Measurements from ENCODE around the gene EDIL3. TPM values are rescaled to one million over a fixed set of nuclear protein-coding genes. Genes with fewer than 3 reads are reported as not detected.

The EDIL3 gene
- total RNA-seq, 6 donors from 2014 or later: 14.7 to 40.1 (median 17.7) TPM

- no peak for ATAC-seq (ENCODE audit: low FRiP score in 2 of 2)
- H3K4me3 ChIP-seq: no peak overlapping the region
- TF ChIP-seq CTCF (IDR thresholded peaks at IDR 0.05): no peak
- TF ChIP-seq EP300 (IDR thresholded peaks at IDR 0.05): no peak
- TF ChIP-seq POLR2AphosphoS5 (IDR thresholded peaks at IDR 0.05): no peak
- no peak for TF ChIP-seq POLR2A (IDR thresholded peaks at IDR 0.05)
- no peaks in the 10 kb centered on the region for H3K27me3 ChIP-seq
- H3K4me1 ChIP-seq: no peaks in the 10 kb centered on the region
- H3K9me3 ChIP-seq: no peaks in the 10 kb centered on the region
- DNase-seq: no peak
- no peak overlapping the region for H3K27ac ChIP-seq
- H3K36me3 ChIP-seq: no peaks in the 10 kb centered on the region
These were observed 396.4 kb downstream of the EDIL3 start for GRCh38 chr5:83988293-83988685.

DNA sequence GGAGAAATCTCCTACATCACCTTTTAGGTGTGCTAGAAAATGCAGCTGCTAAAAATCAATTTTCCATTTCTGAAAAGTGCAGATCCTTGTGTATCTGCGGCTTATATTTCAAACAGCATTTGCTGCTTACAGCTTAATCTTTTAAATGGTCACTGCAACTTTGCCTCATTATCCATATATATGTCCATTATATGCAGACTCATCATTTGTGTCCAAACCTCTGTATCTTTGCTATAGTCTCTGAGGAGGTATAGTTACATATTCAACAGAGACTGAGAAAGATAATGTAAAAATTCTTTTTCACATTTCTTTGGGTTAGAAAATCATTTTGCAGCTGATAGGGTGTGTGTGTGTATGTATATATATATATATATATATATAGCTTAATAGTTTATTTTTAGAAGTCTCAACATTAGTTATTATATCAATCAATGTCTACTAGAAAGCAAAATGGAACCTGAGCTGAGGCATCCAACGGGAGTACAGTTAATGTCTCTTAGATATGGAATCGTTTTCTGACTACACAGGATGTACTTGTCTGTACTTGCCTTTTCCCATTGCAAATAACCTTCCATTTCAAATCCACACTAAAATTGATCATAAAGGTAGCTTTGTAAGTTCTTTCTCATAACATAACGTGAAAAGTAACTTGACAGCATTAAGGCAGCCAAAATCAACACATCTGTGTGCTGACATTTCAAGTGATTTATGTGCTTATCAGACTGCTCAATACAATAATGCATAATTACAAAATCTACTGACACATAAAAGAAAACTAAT, 397.0 kb downstream of the EDIL3 start:
- 66 to 71% methylated on average over 4 of the region's 4 CpGs for WGBS, 2 donors
- TF ChIP-seq EP300 (IDR thresholded peaks at IDR 0.05): no peak
- TF ChIP-seq POLR2AphosphoS5 (IDR thresholded peaks at IDR 0.05): no peak
- TF ChIP-seq CTCF (IDR thresholded peaks at IDR 0.05): no peak
- no peak for TF ChIP-seq POLR2A (IDR thresholded peaks at IDR 0.05)
- Histone ChIP-seq H3K27me3 (no peaks in the 10 kb centered on the region), H3K9me3 (no peaks in the 10 kb centered on the region), H3K36me3 (no peaks in the 10 kb centered on the region), H3K4me1 (no peaks in the 10 kb centered on the region), H3K4me3 (no peak overlapping the region), H3K27ac (no peak overlapping the region)
- ATAC-seq (ENCODE audit: low FRiP score in 2 of 2) (no peak), DNase-seq (no peak)

DNA sequence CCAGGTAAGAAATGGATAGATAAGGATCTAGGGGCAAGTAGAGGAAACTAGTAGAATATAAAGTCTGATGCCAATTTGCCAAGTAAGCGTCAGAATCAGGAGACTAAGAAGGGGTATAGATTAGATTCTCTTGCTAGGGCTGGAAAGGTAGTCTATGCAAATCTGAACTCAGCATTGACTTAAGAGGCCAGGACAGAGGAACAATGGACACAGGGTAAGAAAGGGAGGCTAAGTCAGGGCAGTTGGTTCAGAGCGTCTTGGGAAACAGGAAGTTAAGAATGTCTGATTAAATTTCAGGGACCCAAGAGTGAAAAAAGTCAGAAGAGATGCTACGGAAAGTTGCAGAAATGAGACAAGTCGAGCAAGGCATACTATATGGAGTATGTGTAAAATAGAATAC, 400.8 kb downstream of the EDIL3 start:
- ATAC-seq (ENCODE audit: low FRiP score in 2 of 2) (no peak), DNase-seq (no peak)
- Histone ChIP-seq H3K27ac (no peak overlapping the region), H3K4me1 (no peaks in the 10 kb centered on the region), H3K27me3 (no peaks in the 10 kb centered on the region), H3K36me3 (no peaks in the 10 kb centered on the region), H3K4me3 (no peak overlapping the region), H3K9me3 (no peaks in the 10 kb centered on the region)
- TF ChIP-seq EP300 (IDR thresholded peaks at IDR 0.05): no peak
- no peak for TF ChIP-seq POLR2A (IDR thresholded peaks at IDR 0.05)
- TF ChIP-seq POLR2AphosphoS5 (IDR thresholded peaks at IDR 0.05): no peak
- 88 to 96% methylated on average over 4 of the region's 4 CpGs for WGBS, 2 donors

DNA sequence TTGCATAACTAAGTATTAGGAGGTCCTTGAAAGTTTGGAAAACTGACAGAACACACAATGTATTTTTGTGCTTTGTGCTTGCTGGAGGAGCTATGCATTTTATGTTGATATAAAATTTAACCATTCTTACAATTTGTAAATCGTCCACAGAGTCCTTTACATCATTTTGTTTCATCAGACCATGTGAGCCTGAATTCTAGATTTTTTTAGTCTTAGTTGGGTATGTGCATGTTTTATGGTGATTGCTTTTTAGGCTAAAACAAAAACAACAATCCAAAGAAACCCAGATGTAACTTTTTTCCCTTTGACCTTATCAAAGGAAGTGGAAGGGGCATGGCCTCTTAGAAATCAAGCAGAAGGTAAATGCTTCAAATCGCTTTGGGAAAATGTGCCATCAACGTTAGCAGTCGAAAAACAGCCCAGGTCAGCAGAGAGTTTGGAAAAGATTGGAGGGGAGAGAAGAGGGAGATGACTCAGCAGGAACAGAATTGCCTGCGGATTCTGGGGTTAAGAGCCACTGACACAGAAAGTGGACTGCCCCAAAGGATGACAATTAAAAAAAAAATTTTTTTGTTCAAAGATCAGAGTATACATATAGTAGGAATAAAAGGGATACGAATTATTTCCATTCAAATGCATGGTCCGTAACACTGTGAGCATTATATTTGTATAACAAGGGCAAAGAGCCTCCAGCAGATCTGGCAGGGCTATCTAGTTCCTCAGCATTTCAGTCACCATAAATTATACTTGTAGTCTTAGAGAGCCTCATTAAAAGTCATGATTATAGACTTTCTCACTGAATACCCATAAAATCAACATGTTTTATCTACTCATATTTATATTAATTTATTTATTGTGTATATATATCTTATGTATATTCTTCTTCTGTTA, 410.5 kb downstream of the EDIL3 start:
- Histone ChIP-seq H3K4me3 (no peak overlapping the region), H3K27ac (no peak overlapping the region), H3K4me1 (no peaks in the 10 kb centered on the region), H3K27me3 (no peaks in the 10 kb centered on the region), H3K36me3 (no peaks in the 10 kb centered on the region), H3K9me3 (no peaks in the 10 kb centered on the region)
- ATAC-seq (ENCODE audit: low FRiP score in 2 of 2) (no peak), DNase-seq (no peak)
- WGBS, 2 donors: 63 to 66% methylated on average over 7 of the region's 7 CpGs
- TF ChIP-seq POLR2A (IDR thresholded peaks at IDR 0.05) (no peak), EP300 (IDR thresholded peaks at IDR 0.05) (no peak), POLR2AphosphoS5 (IDR thresholded peaks at IDR 0.05) (no peak), CTCF (IDR thresholded peaks at IDR 0.05) (no peak)

DNA sequence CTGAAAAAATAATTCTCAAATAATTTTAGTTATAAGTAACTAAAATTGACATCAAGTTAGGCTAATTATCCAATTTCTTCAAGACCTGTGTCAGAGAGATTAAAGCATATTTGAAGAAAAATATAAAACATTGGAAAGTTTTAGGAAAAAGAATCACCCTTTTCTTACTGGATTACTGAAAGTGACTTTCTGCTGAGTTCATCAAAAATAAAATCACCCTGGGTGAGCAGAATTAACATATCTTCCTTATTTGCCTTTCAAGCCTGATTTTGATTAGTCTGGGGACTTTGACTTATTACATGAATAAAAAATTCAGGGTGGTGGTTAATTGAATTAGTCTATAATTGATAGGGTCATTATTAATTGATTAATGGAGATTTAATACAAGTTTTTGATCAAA, 411.8 kb downstream of the EDIL3 start:
- no peak overlapping the region for H3K27ac ChIP-seq
- ATAC-seq (ENCODE audit: low FRiP score in 2 of 2) (no peak), DNase-seq (no peak)
- H3K36me3 ChIP-seq: no peaks in the 10 kb centered on the region
- H3K9me3 ChIP-seq: no peaks in the 10 kb centered on the region
- H3K4me3 ChIP-seq: no peak overlapping the region
- TF ChIP-seq EP300 (IDR thresholded peaks at IDR 0.05) (no peak), POLR2A (IDR thresholded peaks at IDR 0.05) (no peak), POLR2AphosphoS5 (IDR thresholded peaks at IDR 0.05) (no peak), CTCF (IDR thresholded peaks at IDR 0.05) (no peak)
- H3K4me1 ChIP-seq: no peaks in the 10 kb centered on the region
- no peaks in the 10 kb centered on the region for H3K27me3 ChIP-seq

Measured in upper lobe of left lung (tissue), 6 donors.